Kidney (tissue), 14 donors: ENCODE results near the gene GAA. TPM values are rescaled to one million over a fixed set of nuclear protein-coding genes. Genes with fewer than 3 reads are reported as not detected.

Experiments
- DNase-seq, 5 donors: peaks; one replicate each; pipeline ENCODE4 v3.0.0-alpha.2; 2013 to 2020
- FAIRE-seq: peaks from 2 replicates; lab custom pipeline; 2012; peaks lifted over from hg19 to GRCh38; lab: Jason Lieb, UNC
- H3K27ac ChIP-seq, 2 donors: one replicate each; pipeline ENCODE4 v1.7.0; 2013; ENCODE audit warnings: low read depth in 2 of 2, low read length in 2 of 2, inconsistent platforms in 1 of 2
- H3K27me3 ChIP-seq: one replicate; pipeline ENCODE4 v1.7.1; 2013; ENCODE audit warnings: low read length, inconsistent platforms; ENCODE audit not compliant: control insufficient read depth, insufficient read depth
- H3K36me3 ChIP-seq, 3 donors: one replicate each; pipeline versions ENCODE4 v1.7.0 to v1.7.1; 2013; ENCODE audit warnings: low read length in 3 of 3, control low read depth in 1 of 3, inconsistent platforms in 1 of 3; ENCODE audit not compliant: insufficient read depth in 3 of 3, control insufficient read depth in 2 of 3
- H3K4me1 ChIP-seq, 3 donors: one replicate each; pipeline versions ENCODE4 v1.7.0 to v1.7.1; 2013; ENCODE audit warnings: low read length in 3 of 3, inconsistent platforms in 1 of 3, low read depth in 1 of 3; ENCODE audit not compliant: control insufficient read depth in 2 of 3, insufficient read depth in 2 of 3
- H3K4me3 ChIP-seq, 3 donors: one replicate each; pipeline versions ENCODE4 v1.7.0 to v1.8.1; 2013; ENCODE audit warnings: low read length in 3 of 3, control low read depth in 1 of 3, inconsistent platforms in 1 of 3
- H3K9ac ChIP-seq, 3 donors: one replicate each; pipeline versions ENCODE4 v1.7.0 to v1.7.1; 2013; ENCODE audit warnings: low read length in 3 of 3, control low read depth in 1 of 3, inconsistent platforms in 1 of 3
- H3K9me3 ChIP-seq, 3 donors: one replicate each; pipeline versions ENCODE4 v1.7.0 to v1.7.1; 2013; ENCODE audit warnings: low read length in 3 of 3, control low read depth in 1 of 3, inconsistent platforms in 1 of 3; ENCODE audit not compliant: control insufficient read depth in 2 of 3, insufficient read depth in 1 of 3
- CTCF ChIP-seq: IDR thresholded peaks from 3 replicates; pipeline ENCODE4 v1.5.1; 2012; ENCODE audit warnings: mild to moderate bottlenecking, moderate library complexity, borderline replicate concordance; ENCODE audit not compliant: insufficient read depth; ENCODE audit errors: extremely low read depth
- intact Hi-C: fragments of 100-400 bp; cut with DNase I; formaldehyde crosslinking; loops from one replicate; pipeline ENCODE4 v1.11.1; 2022
- polyA plus RNA-seq: library from polyadenylated mRNA; stranded (reverse); fragments of 350-450 nt; fragmentation: Illumina TruSeq; extraction: RNeasy Lipid Tissue Mini Kit (QIAGEN cat#74804); gene quantifications from one replicate; pipeline ENCODE4 v1.2.3, GENCODE V29; 2014; ENCODE audit warnings: low read depth, low replicate concordance; ENCODE audit not compliant: insufficient read depth
- total RNA-seq: library from RNA; stranded (reverse); fragmentation: NEBNext Ultra II Directional; extraction: Animal tissue kit (Norgen Biotek cat#: 25700); gene quantifications from one replicate; pipeline ENCODE4 v1.2.1, GENCODE V29; 2021
- donor health status: control.
- donor health status: control.
- donor health status: control.
- donor health status: control.
- donor health status: control.
- donor health status: DM: yes; HTN: yes; CAD: no.
- donor health status: Normal renal cell carcinoma (clear cell type).

GAA gene
- total and polyA plus RNA-seq, 2 donors from 2014 or later: 62.3 to 78.7 TPM

DNA sequence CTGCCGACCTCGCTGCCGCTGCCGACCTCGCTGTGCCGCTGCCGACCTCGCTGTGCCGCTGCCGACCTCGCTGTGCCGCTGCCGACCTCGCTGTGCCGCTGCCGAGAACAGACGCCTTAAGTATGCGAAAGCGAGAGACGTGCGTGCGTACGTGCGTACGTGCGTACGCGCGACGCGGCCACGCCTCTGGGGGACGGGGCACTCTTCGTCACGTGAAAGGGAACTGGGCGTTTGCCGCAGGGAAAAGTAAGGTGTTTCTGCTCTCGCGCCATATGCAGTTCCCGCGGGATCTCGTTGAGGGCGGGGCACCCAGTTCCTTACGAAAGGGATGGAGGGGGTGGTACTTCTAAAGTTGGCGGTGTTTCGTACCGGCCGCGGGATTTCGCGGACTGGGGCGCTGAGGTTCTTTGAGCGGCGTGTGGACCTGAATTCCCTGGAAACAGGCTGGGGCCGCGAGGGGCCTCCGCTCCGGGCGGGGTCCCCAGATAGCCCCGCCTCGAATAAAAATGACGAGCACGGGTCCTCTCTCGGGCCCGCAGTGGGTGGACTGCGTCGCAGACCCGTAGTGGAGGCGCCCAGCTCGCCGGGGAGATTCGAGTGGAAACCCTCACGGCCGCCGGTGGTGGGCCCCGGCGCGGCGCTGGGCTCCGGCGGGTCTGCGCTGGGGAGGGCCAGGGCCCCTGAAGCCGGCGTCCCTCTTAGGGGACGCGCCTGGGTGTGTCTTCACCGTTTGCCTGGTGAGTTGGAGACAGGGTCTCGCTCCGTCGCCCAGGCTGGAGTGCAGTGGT is 45.8 kb downstream of the GAA start, which contains the start of gene EIF4A3:
Gene EIF4A3, minus strand, starts transcription at position 94 of the 788 bp plus-strand sequence. CDS start 167 bp downstream, outside the sequence.
- H3K36me3 ChIP-seq: peaks cover 2 to 20% (median 12%) of the 10 kb centered on the region in 3 donors
- intact Hi-C loops: no loop called here
- peaks cover 0 to 18% (median 0%) of the 10 kb centered on the region in 3 donors for H3K4me1 ChIP-seq
- TF ChIP-seq CTCF: no peak
- H3K9me3 ChIP-seq: no peaks in the 10 kb centered on the region
- H3K9ac ChIP-seq: peak within 1 kb of the TSS; percentile 55 to 87 (median 77)
- no peaks in the 10 kb centered on the region for H3K27me3 ChIP-seq
- DNase-seq: peak; percentile 98 to 99 (median 99)
- FAIRE-seq: peak; percentile 98
- H3K4me3 ChIP-seq: peak within 1 kb of the TSS; percentile 66 to 90 (median 85)
- peak within 1 kb of the TSS; percentile 87 to 92 for H3K27ac ChIP-seq

DNA sequence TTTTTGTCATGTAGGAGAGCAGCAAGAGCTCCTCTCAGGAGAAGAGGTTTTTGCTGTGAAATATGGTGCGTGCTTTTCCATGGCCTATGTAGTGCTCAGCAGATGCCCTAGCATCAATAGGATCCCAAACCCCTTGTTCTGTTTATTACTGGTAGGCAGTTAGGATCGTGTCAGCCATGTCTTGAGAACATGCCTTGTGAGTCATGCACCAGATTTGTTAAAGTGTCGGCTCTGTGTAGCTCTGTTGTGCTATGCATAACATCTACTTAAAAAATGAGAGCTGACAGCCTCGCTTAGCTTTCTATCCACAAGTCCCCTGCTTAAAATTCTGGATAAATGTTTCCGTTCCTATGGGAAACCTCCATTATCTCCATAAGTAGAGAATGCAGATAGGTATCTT is 50.0 kb downstream of the GAA start:
- Histone ChIP-seq H3K27ac (no peak overlapping the region), H3K27me3 (no peaks in the 10 kb centered on the region), H3K9me3 (no peaks in the 10 kb centered on the region), H3K4me3 (no peak overlapping the region), H3K9ac (no peak overlapping the region), H3K4me1 (peaks cover 0 to 5% (median 0%) of the 10 kb centered on the region in 3 donors), H3K36me3 (no peaks in the 10 kb centered on the region)
- TF ChIP-seq CTCF: no peak
- intact Hi-C loops: no loop called here
- no peak for DNase-seq
- FAIRE-seq: no peak

- no peak for TF ChIP-seq CTCF
- H3K4me3 ChIP-seq: no peak overlapping the region
- H3K27ac ChIP-seq: no peak overlapping the region
- H3K9me3 ChIP-seq: no peaks in the 10 kb centered on the region
- no peaks in the 10 kb centered on the region for H3K27me3 ChIP-seq
- FAIRE-seq (no peak), DNase-seq (no peak)
- H3K9ac ChIP-seq: no peak overlapping the region
- peaks cover 0 to 5% (median 0%) of the 10 kb centered on the region in 3 donors for H3K4me1 ChIP-seq
- intact Hi-C loops: no loop called here
- no peaks in the 10 kb centered on the region for H3K36me3 ChIP-seq
These were observed 50.8 kb downstream of the GAA start for GRCh38 chr17:80152081-80152702.
